HL-60 (cell line): Measurements from ENCODE around the gene GALNT17.

Source experiments
- DNase-seq, 2 experiments: peaks; one replicate each; pipeline ENCODE4 v3.0.0-alpha.2; 2010 to 2020; ENCODE audit warnings: low read depth in 1 of 2, low spot score in 1 of 2
- H3K27ac ChIP-seq: fragments of 250-450 bp; sonication (Bioruptor Pico); replicated peaks from 2 replicates; pipeline ENCODE4 v1.5.1; 2020; ENCODE audit warnings: mild to moderate bottlenecking, moderate library complexity
- H3K27me3 ChIP-seq: fragments of 250-450 bp; sonication (Bioruptor Pico); 2 replicates; pipeline ENCODE4 v1.5.1; 2021; ENCODE audit warnings: mild to moderate bottlenecking, moderate library complexity; ENCODE audit not compliant: insufficient read depth, poor library complexity, severe bottlenecking
- H3K4me3 ChIP-seq: replicated peaks from 2 replicates; pipeline ENCODE4 v1.5.1; 2011; ENCODE audit warnings: mild to moderate bottlenecking, control low read depth, low read length; ENCODE audit not compliant: insufficient read depth
- GABPA ChIP-seq: IDR thresholded peaks from 2 replicates; pipeline ENCODE4 v1.6.1; 2012; ENCODE audit warnings: low read depth
- POLR2AphosphoS5 ChIP-seq: IDR thresholded peaks from 2 replicates; pipeline ENCODE4 v1.6.1; 2012; ENCODE audit warnings: low read depth
- REST ChIP-seq: IDR thresholded peaks from 2 replicates; pipeline ENCODE4 v1.6.1; 2012; ENCODE audit warnings: low read depth; ENCODE audit not compliant: insufficient replicate concordance
- SPI1 ChIP-seq: IDR thresholded peaks from 2 replicates; pipeline ENCODE4 v1.6.1; 2012; ENCODE audit warnings: low read depth, mild to moderate bottlenecking, borderline replicate concordance
- TF ChIP-seq, protein P1 (sequence below): IDR thresholded peaks from one replicate; pipeline ENCODE4 v1.5.1; 2011; ENCODE audit warnings: low read length, control low read depth, inconsistent platforms; ENCODE audit not compliant: insufficient read depth

Gene GALNT17

DNA sequence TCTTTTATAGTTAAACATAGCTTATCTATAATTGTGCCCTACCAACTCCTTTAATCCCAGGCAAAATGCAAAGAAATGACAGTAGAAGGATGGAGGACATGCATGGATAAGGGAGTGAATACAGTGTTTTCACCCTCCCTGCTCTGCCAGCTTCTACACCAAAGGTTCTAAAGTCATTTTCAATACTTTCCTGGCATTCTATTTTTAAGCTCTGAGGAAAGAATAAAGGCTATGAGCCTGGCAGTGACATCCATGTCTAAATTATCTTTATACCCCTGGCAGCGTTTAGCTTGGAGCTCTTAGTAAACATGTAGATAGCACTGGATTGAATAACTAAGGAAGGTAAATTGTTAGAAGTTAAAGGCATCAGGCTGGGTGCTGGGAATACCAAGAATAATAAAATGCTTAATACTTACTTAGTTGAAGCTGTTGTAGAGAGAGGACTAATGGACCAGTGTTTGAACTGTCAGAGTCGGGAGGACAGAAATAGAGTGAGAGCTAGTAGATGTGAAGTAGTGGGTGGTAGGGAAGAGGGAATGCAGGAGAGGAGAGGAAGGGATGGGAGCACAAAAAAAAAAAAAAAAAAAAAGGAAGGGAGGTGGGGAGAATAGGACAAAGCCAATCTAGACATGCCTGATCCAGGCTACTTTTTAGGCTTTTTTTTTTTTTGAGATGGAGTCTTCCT is 518.9 kb downstream of the GALNT17 start:
- Histone ChIP-seq H3K4me3 (no peak overlapping the region), H3K27me3 (no peaks in the 10 kb centered on the region), H3K27ac (no peak overlapping the region)
- no peak for DNase-seq
- no peak for TF ChIP-seq GABPA
- TF ChIP-seq, protein P1, sequence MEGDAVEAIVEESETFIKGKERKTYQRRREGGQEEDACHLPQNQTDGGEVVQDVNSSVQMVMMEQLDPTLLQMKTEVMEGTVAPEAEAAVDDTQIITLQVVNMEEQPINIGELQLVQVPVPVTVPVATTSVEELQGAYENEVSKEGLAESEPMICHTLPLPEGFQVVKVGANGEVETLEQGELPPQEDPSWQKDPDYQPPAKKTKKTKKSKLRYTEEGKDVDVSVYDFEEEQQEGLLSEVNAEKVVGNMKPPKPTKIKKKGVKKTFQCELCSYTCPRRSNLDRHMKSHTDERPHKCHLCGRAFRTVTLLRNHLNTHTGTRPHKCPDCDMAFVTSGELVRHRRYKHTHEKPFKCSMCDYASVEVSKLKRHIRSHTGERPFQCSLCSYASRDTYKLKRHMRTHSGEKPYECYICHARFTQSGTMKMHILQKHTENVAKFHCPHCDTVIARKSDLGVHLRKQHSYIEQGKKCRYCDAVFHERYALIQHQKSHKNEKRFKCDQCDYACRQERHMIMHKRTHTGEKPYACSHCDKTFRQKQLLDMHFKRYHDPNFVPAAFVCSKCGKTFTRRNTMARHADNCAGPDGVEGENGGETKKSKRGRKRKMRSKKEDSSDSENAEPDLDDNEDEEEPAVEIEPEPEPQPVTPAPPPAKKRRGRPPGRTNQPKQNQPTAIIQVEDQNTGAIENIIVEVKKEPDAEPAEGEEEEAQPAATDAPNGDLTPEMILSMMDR = no peak
- TF ChIP-seq REST = no peak
- no peak for TF ChIP-seq SPI1
- TF ChIP-seq POLR2AphosphoS5 = no peak

GRCh38 chr7:71652510-71652909 is 520.6 kb downstream of the GALNT17 start:
- DNase-seq = no peak
- Histone ChIP-seq H3K27ac (no peak overlapping the region), H3K27me3 (no peaks in the 10 kb centered on the region), H3K4me3 (no peak overlapping the region)
- TF ChIP-seq, protein P1 = no peak
- no peak for TF ChIP-seq POLR2AphosphoS5

- no peak for DNase-seq
- H3K27me3 ChIP-seq = no peaks in the 10 kb centered on the region
- no peak overlapping the region for H3K27ac ChIP-seq
- H3K4me3 ChIP-seq = no peak overlapping the region
- TF ChIP-seq, protein P1 = no peak
- TF ChIP-seq REST = no peak
- TF ChIP-seq GABPA = no peak
- no peak for TF ChIP-seq SPI1
- TF ChIP-seq POLR2AphosphoS5 = no peak
Measured at GRCh38 chr7:71657386-71657785, 525.4 kb downstream of the GALNT17 start.

DNA sequence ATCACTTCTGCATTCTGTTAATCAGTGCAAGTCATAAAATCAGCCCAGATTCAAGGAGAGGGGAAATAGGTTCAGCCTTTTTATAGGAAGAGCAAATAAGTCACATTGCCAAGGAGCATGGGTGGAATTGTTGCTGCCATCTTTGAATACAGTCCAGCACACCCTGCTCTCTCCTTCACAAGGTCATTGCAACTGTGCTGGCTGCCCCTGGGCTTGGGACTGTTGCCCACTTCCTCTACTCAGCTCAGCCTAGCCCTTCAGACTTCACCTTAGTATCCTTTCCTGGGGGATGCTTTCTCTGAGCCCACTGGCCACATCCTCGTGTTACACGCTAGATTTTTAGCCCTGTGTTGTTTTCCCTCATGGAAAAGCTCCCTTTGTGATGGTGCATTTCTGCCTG is 527.7 kb downstream of the GALNT17 start:
- Histone ChIP-seq H3K27ac (no peak overlapping the region), H3K4me3 (no peak overlapping the region), H3K27me3 (no peaks in the 10 kb centered on the region)
- DNase-seq = no peak
- TF ChIP-seq REST = no peak
- no peak for TF ChIP-seq POLR2AphosphoS5
- no peak for TF ChIP-seq GABPA
- TF ChIP-seq SPI1 = no peak
